HFFc6 (cell line): ENCODE measurements around the gene GATAD2B. TPM values are rescaled to one million over a fixed set of nuclear protein-coding genes. Genes with fewer than 3 reads are reported as not detected.

Source experiments
- DNase-seq: peaks from one replicate; pipeline ENCODE4 v3.0.0-alpha.2; 2018
- H3K27ac Mint-ChIP-seq: 2 replicates; pipeline ENCODE4 v1.8.0; 2020; ENCODE audit warnings: mild to moderate bottlenecking, mixed read lengths
- H3K27me3 Mint-ChIP-seq: 2 replicates; pipeline ENCODE4 v1.8.0; 2021; ENCODE audit warnings: mild to moderate bottlenecking, moderate library complexity, mixed read lengths; ENCODE audit not compliant: insufficient read depth
- H3K36me3 Mint-ChIP-seq: 2 replicates; pipeline ENCODE4 v1.8.0; 2021; ENCODE audit warnings: low read depth, mixed read lengths
- H3K4me1 Mint-ChIP-seq: 2 replicates; pipeline ENCODE4 v1.8.0; 2020; ENCODE audit warnings: low read depth, mixed read lengths
- H3K4me3 Mint-ChIP-seq: 2 replicates; pipeline ENCODE4 v1.8.0; 2020; ENCODE audit warnings: mild to moderate bottlenecking, moderate library complexity, mixed read lengths
- H3K9me3 Mint-ChIP-seq: 2 replicates; pipeline ENCODE4 v1.8.0; 2020; ENCODE audit warnings: mild to moderate bottlenecking, mixed read lengths
- total RNA-seq, 6 experiments: library from RNA; stranded (reverse); fragmentation: NEBNext Ultra II Directional; extraction: Animal tissue kit (Norgen Biotek cat#: 25700); gene quantifications; 2 replicates in 1 of 6; 3 replicates in 5 of 6; pipeline ENCODE4 v1.2.3, GENCODE V29; 2021
- TF ChIP-seq, protein P1 (sequence below): fragments of 200-600 bp; sonication (generic); IDR thresholded peaks from 2 replicates; pipeline ENCODE4 v1.5.0; 2021; ENCODE audit warnings: antibody characterized with exemption, mild to moderate bottlenecking

The GATAD2B gene
- total RNA-seq, 6 experiments from 2014 or later, result 29.3 to 40.9 (median 38.4) TPM

- no peak for DNase-seq
- peaks cover 4% of the 10 kb centered on the region for H3K27me3 Mint-ChIP-seq
- no peaks in the 10 kb centered on the region for H3K9me3 Mint-ChIP-seq
- peak overlapping the region; percentile 81 for H3K27ac Mint-ChIP-seq
- H3K36me3 Mint-ChIP-seq, result peaks cover 16% of the 10 kb centered on the region
- peak overlapping the region; percentile 90; the same call in 1 of the 2 replicates for H3K4me3 Mint-ChIP-seq
- TF ChIP-seq, protein P1, sequence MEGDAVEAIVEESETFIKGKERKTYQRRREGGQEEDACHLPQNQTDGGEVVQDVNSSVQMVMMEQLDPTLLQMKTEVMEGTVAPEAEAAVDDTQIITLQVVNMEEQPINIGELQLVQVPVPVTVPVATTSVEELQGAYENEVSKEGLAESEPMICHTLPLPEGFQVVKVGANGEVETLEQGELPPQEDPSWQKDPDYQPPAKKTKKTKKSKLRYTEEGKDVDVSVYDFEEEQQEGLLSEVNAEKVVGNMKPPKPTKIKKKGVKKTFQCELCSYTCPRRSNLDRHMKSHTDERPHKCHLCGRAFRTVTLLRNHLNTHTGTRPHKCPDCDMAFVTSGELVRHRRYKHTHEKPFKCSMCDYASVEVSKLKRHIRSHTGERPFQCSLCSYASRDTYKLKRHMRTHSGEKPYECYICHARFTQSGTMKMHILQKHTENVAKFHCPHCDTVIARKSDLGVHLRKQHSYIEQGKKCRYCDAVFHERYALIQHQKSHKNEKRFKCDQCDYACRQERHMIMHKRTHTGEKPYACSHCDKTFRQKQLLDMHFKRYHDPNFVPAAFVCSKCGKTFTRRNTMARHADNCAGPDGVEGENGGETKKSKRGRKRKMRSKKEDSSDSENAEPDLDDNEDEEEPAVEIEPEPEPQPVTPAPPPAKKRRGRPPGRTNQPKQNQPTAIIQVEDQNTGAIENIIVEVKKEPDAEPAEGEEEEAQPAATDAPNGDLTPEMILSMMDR, result no peak
- H3K4me1 Mint-ChIP-seq, result peaks cover 21% of the 10 kb centered on the region
Observed at GRCh38 chr1:153944005-153944826, 21.4 kb upstream of the GATAD2B start.

GRCh38 chr1:153942766-153943549 is 20.2 kb upstream of the GATAD2B start:
- TF ChIP-seq, protein P1, result no peak
- no peak for DNase-seq
- Mint-ChIP-seq H3K36me3 (peaks cover 20% of the 10 kb centered on the region), H3K9me3 (no peaks in the 10 kb centered on the region), H3K4me3 (no peak overlapping the region), H3K27ac (no peak overlapping the region), H3K4me1 (peaks cover 21% of the 10 kb centered on the region), H3K27me3 (peaks cover 4% of the 10 kb centered on the region)

GRCh38 chr1:153941826-153942725 is 19.3 kb upstream of the GATAD2B start:
- no peak for DNase-seq
- TF ChIP-seq, protein P1, result no peak
- H3K4me1 Mint-ChIP-seq, result peaks cover 19% of the 10 kb centered on the region
- no peaks in the 10 kb centered on the region for H3K9me3 Mint-ChIP-seq
- H3K27ac Mint-ChIP-seq, result no peak overlapping the region
- H3K27me3 Mint-ChIP-seq, result peaks cover 4% of the 10 kb centered on the region
- peaks cover 25% of the 10 kb centered on the region for H3K36me3 Mint-ChIP-seq
- no peak overlapping the region for H3K4me3 Mint-ChIP-seq

DNA sequence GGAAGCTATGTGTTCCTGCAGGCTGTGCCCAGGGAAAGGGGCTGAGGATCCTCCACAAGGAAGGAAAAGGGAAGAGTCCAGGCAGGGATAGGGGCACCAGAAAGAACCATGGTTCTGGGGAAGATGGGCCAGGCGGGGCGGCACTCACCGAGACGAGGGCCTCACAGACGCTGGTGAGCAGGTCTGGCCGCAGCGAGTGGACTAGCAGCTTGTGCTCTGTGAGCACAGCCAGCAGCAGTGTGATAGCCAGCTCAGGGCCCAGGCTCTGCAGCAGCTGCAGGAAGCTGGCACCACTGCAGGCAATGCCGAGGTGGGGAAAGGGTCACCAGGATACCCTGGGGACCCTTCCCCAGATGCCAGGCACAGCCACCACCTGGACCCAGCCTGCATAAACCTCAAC is 18.0 kb upstream of the GATAD2B start:
- TF ChIP-seq, protein P1, result no peak
- Mint-ChIP-seq H3K4me3 (no peak overlapping the region), H3K4me1 (peaks cover 13% of the 10 kb centered on the region), H3K9me3 (no peaks in the 10 kb centered on the region), H3K27me3 (peaks cover 4% of the 10 kb centered on the region), H3K36me3 (peaks cover 31% of the 10 kb centered on the region), H3K27ac (no peak overlapping the region)
- DNase-seq, result no peak

DNA sequence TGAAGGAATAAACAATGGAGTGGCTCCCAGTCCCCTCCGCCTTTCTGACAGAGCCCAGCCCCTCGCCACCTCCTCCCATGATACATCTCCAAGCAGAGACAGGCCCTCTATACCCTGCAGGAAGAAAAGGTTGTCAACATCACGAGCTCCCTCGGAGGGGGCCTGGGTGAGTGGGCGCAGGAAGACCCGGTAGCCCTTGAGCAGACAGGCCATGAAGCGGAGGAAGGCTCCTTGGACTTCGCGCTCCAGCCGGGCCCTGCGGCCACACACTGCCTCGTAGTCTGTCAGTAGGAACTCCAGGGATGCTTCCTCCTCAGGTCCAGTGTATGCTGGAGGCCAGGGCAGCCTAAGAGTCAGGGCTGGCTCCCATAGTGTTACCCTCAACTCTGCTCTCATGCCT is 16.7 kb upstream of the GATAD2B start:
- TF ChIP-seq, protein P1, result no peak
- H3K4me3 Mint-ChIP-seq, result no peak overlapping the region
- peaks cover 2% of the 10 kb centered on the region; the same call in 1 of the 2 replicates for H3K27me3 Mint-ChIP-seq
- H3K4me1 Mint-ChIP-seq, result peaks cover 3% of the 10 kb centered on the region
- H3K9me3 Mint-ChIP-seq, result no peaks in the 10 kb centered on the region
- DNase-seq, result no peak
- no peak overlapping the region for H3K27ac Mint-ChIP-seq
- peaks cover 44% of the 10 kb centered on the region for H3K36me3 Mint-ChIP-seq
